Measurements from ENCODE around the gene MAPRE3. TPM values are rescaled to one million over a fixed set of nuclear protein-coding genes. Genes with fewer than 3 reads are reported as not detected.
A peak's percentile ranks its signal among the peaks of the same experiment; 100 is the strongest.

Gene MAPRE3
- total RNA-seq, 4 donors from 2014 or later: 41.9 to 66.5 (median 53.9) TPM

- Histone ChIP-seq H3K27ac (peak overlapping the region; percentile 91 to 97 (median 92)), H3K27me3 (no peaks in the 10 kb centered on the region), H3K36me3 (peaks cover 0 to 28% of the 10 kb centered on the region in 2 donors), H3K4me3 (peak overlapping the region; percentile 83 to 98 (median 89)), H3K4me1 (peaks cover 29 to 31% of the 10 kb centered on the region in 2 donors), H3K9me3 (no peaks in the 10 kb centered on the region)
- ATAC-seq (peak in 1 of 2 donors; percentile 8), DNase-seq (no peak)
- in situ Hi-C loops (cut with MboI; ENCODE audit: low sequenced_read_pairs in 4 of 4) (no loop called here), intact Hi-C loops (cut with DNase I; ENCODE audit: low total_unique reads) (loop anchor here (1.0 to 5.0 kb wide), 3 partner anchors 16 to 283 kb away; partner anchors contain the start of genes CENPA and KHK)
- TF ChIP-seq POLR2A (IDR thresholded peaks at IDR 0.05) (no peak), CTCF (IDR thresholded peaks at IDR 0.05 in 4 of 5, conservative IDR thresholded peaks at IDR 0.05 in 1 of 5) (no peak)
Measured at GRCh38 chr2:27070653-27071276, 100.3 kb downstream of the MAPRE3 start.

- DNase-seq: peak; percentile 90 to 91
- Histone ChIP-seq H3K27ac (peak within 1 kb of the TSS; percentile 91 to 97 (median 92)), H3K9me3 (no peaks in the 10 kb centered on the region), H3K4me3 (peak within 1 kb of the TSS; percentile 83 to 98 (median 89)), H3K4me1 (peaks cover 29 to 31% of the 10 kb centered on the region in 2 donors), H3K36me3 (peaks cover 0 to 28% of the 10 kb centered on the region in 2 donors), H3K27me3 (no peaks in the 10 kb centered on the region)
- TF ChIP-seq POLR2A (IDR thresholded peaks at IDR 0.05): peak; percentile 79 to 88
- no peak for TF ChIP-seq CTCF (IDR thresholded peaks at IDR 0.05 in 4 of 5, conservative IDR thresholded peaks at IDR 0.05 in 1 of 5)
- intact Hi-C loops (cut with DNase I; ENCODE audit: low total_unique reads) (loop anchor here (1.0 to 5.0 kb wide), 3 partner anchors 15 to 284 kb away; partner anchors contain the start of genes CENPA and KHK), in situ Hi-C loops (cut with MboI; ENCODE audit: low sequenced_read_pairs in 4 of 4) (no loop called here)
- peak; percentile 95 for ATAC-seq
Measured at GRCh38 chr2:27071277-27071989, 101.0 kb downstream of the MAPRE3 start, which contains the start of gene OST4. Gene OST4 (minus strand): TSS chr2:27071654.

GRCh38 chr2:27071990-27072830 is 101.8 kb downstream of the MAPRE3 start:
- in situ Hi-C loops (cut with MboI; ENCODE audit: low sequenced_read_pairs in 4 of 4) (no loop called here), intact Hi-C loops (cut with DNase I; ENCODE audit: low total_unique reads) (loop anchor here (1.0 to 5.0 kb wide), 3 partner anchors 14 to 285 kb away; partner anchors contain the start of genes CENPA and KHK)
- TF ChIP-seq CTCF (IDR thresholded peaks at IDR 0.05 in 4 of 5, conservative IDR thresholded peaks at IDR 0.05 in 1 of 5): no peak
- no peak for TF ChIP-seq POLR2A (IDR thresholded peaks at IDR 0.05)
- Histone ChIP-seq H3K4me1 (peaks cover 29 to 31% of the 10 kb centered on the region in 2 donors), H3K9me3 (no peaks in the 10 kb centered on the region), H3K36me3 (peaks cover 0 to 26% of the 10 kb centered on the region in 2 donors), H3K4me3 (peak overlapping the region; percentile 83 to 98 (median 89)), H3K27me3 (no peaks in the 10 kb centered on the region), H3K27ac (peak overlapping the region; percentile 91 to 97 (median 92))
- ATAC-seq (no peak), DNase-seq (peak in 1 of 2 donors; percentile 33)

GRCh38 chr2:27072920-27073319 is 102.5 kb downstream of the MAPRE3 start:
- ATAC-seq (no peak), DNase-seq (no peak)
- H3K27ac ChIP-seq: peak overlapping the region; percentile 91 to 97 (median 92)
- H3K9me3 ChIP-seq: no peaks in the 10 kb centered on the region
- no peak for TF ChIP-seq CTCF (IDR thresholded peaks at IDR 0.05 in 4 of 5, conservative IDR thresholded peaks at IDR 0.05 in 1 of 5)
- no peak for TF ChIP-seq POLR2A (IDR thresholded peaks at IDR 0.05)
- no peaks in the 10 kb centered on the region for H3K27me3 ChIP-seq
- H3K4me1 ChIP-seq: peaks cover 29 to 31% of the 10 kb centered on the region in 2 donors
- in situ Hi-C loops (cut with MboI; ENCODE audit: low sequenced_read_pairs in 4 of 4): no loop called here
- intact Hi-C loops (cut with DNase I; ENCODE audit: low total_unique reads): loop anchor here (5.0 kb wide), 1 partner anchor 286 kb away; the partner anchor contains the start of gene CENPA
- no peak overlapping the region for H3K4me3 ChIP-seq
- peaks cover 0 to 19% of the 10 kb centered on the region in 2 donors for H3K36me3 ChIP-seq
